ENCODE results near the gene ELL.
A peak's percentile ranks its signal among the peaks of the same experiment; 100 is the strongest.

Gene ELL

DNA sequence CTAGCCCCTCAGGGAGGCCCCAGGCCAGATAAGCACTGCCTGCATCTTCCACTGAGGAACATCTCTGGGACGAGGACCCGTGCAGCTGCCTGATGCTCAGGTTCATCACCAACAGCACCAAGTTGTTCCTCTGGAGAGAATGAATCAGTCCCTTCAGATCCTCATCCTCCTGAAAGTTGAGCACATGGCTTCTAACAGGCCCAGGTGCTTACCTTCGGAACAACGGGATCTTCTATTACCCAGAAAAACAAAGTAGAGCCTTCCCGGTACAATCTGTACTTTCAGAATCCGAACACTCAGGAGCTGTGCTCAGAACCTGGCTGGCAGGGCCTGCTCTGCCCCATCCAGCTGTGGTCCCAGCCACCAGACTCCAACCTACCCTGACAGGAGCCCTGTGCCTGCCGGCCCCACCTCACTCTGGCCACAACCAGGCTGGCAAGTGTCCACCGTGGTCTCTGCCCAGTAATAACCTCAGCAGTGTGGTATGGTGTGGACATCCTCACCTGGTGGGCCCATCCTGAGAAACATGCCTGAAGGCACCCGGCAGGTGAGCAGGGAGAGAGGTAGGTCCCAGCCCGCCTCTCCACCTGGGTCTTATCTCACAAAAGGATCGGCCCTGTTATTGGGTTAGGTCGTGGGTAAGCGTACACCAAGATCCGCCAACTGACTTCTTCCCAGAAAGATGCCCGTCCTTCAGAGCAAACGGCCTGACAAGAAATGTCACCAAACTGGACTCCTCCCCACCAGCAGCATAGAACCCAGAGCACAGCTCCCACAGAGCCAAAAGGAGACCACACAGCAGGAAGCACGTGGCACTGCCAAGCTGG is 34.1 kb downstream of the ELL start:
- no peak for DNase-seq

DNA sequence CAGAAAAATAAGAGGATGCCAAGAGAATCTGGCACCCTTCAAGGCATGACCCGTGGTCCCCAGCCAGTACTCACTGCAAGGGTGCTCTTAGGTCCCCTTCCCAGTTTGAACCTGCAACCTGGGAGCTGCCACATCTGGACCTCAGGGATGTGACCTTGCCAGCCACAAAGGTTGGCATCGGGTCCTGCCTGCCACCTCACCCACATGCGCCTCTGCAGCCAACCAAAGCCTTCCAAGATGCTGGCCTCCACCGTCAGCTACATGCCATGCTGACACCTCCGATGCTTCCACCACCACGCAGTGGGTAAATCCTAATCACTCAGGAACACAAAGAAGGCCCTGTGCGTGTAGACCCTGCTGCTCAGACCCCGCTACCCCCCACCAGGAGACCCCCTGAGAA is 35.1 kb downstream of the ELL start:
- DNase-seq = no peak

- DNase-seq = no peak
Measured at GRCh38 chr19:18484992-18485391, 36.9 kb downstream of the ELL start.

GRCh38 chr19:18483119-18483890 is 38.6 kb downstream of the ELL start:
- DNase-seq = no peak

DNA sequence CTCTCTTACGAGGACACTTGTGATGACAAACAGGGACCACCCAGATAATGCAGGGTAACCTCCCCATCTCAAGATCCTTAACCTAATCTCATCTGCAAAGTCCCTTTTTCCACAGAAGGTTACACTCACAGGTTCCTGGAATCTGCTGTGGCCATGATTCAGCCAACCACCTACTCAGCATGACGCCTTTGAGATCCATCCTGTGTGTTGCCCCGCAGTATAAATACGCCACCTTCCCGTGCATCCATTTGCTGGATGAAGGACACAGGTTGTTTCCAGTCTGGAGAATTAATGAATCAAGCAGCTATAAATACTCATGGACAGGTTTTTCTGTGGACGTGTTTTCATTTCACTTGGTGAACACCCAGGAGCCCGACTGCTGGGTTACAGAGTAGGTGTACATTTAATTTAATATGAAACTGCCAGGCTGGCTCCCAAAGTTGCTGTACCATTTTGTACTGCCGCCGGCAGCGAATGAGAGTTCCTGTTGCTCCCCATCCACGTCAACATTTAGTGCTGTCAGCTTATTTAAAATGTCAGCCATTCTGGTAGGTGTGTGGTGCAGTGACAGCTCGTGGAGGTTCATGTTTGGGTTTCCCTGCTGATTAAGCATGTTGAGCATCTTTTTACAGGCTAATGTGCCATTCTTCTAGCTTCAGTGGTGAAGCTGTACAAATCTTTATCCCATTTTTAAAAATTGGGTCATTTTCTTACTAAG is 40.2 kb downstream of the ELL start:
- DNase-seq = no peak

- no peak for DNase-seq
Measured at GRCh38 chr19:18480006-18480691, 41.7 kb downstream of the ELL start.

GRCh38 chr19:18478545-18479311 is 43.1 kb downstream of the ELL start:
- peak; percentile 31 for DNase-seq

DNA sequence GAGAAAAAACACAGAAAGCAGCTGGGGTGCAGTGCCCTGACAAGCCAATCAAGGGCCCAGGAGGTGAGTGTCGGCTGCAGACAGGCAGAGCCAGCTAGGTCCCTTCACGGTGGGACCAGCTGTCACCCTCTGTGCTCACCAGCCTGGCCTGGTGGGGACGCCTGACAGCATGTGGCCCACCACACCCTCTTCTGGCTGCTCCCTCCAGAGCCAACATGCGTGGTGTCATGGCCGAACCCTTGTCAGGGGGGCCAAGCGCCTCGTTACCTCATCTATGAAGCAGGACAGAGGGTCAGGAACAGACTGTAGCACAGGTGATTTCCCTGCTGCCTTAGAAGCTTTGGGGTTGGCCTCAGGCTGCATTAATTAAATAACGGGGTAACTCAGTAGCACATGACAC is 43.9 kb downstream of the ELL start:
- no peak for DNase-seq

- DNase-seq = no peak
Measured at GRCh38 chr19:18477042-18477779, 44.7 kb downstream of the ELL start.

- DNase-seq = no peak
Measured at GRCh38 chr19:18476507-18477041, 45.3 kb downstream of the ELL start.

GRCh38 chr19:18475762-18476331 is 46.0 kb downstream of the ELL start:
- no peak for DNase-seq

DNA sequence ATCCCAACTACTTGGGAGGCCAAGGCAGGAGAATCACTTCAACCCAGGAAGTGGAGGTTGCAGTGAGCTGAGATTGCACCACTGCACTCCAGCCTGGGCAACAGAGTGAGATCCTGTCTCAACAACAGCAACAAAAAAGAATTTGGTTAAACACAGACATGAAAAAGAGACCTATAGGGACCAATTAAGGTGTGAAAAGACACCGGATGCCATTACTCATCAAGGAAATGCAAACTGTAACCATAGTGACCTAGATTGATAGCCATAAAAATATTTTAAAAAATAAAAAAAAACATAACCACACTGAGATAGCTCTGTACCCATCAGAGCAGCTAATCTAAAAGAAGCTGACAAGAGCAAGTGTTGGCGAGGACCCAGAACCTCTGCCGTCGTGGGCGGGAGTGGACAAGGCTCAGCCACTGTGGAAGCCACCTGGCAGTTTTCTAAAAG is 46.8 kb downstream of the ELL start:
- DNase-seq = no peak

DNA sequence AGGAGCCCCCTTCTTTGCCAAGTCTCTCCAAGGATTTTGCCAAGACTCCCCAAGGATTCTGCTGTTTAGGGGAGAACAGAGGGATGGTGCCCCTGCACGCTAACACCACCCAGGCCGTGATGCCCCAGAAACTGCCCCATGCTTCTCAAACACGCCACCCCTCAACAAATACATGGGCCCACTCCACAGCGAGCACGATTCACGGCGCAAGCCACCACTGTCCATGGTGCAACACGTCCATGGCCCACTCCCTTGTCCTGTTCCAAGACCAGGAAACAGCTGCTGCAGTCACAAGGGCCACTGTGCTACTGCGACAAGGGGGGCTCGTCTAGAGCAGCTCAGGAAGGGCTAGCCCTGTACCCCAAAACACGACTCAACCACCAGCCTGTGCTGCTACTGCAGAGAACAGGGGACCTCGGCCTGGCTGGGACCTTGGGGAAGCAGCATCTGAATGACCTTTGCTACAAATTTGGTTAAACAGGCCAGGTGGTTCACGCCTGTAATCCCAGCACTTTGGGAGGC is 47.4 kb downstream of the ELL start:
- DNase-seq = no peak

DNA sequence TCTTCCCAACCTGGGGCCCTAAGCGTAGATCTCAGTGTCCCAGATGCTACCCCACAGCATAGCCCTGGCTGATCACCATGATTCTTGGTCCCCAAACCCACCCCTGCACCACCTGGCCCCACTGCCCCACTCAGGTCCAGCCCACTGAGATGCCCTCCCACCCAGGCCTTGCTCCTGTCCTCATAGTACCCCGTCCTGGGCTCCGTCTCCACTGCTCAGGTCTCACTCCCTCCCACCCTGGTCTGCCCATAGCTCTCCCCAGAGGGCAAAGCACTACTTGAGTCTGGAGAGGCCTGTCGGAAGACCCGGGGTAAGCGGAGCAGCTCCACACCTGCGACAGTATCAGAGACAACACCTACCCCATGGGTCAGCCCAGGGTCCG is 48.2 kb downstream of the ELL start:
- no peak for DNase-seq

DNA sequence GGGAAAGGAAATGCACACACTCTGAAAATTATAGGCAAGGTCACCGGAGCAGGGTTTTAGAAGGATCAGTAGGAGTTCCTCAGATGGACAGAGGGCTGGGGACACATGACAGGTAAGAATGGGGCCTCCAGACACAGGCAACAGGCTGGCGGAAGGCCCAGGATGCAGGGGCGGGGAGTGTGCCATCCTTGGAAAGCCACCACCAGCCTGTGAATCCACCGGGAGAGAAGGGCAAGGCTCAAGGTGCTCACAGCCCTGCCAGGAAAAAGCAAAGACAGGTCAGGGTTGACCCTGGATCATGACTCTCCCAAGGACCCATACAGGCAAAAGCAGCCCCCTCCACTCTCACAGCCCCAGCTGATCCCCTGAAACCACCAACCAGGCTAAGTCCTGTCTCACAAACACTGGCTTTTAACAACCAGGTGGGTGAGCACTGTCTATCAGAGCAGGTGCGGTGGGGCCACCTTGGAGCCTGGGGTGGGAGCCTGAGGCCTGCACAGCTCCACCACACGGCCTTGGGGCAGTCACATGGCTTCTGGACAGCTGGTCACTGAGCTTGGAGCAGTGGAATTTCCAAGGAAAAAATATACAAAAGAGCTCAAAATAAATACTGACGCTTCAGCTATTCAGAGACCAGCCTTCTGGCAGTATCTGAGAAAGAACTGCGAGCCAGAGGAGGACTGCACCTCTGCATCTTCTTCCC is 48.7 kb downstream of the ELL start:
- no peak for DNase-seq

DNA sequence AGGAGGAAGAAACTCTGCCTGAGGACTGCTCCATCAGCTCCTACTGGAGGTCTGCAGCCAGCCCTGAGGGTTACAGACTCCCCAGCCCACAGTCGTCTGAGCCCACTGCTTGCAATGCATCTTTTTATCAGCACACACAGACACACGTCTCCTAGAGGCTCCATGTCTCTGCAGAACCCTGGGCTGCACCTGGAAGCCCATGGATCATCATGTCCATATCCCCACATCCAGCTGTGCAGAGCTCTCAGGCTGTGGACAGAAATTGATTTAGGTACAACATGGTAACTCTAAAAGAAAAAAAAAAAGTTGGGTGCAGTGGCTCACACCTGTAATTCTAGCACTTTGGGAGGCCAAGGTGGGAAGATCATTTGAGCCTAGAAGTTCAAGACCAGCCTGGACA is 51.1 kb downstream of the ELL start:
- no peak for DNase-seq

- DNase-seq = peak; percentile 38
Measured at GRCh38 chr19:18469069-18469846, 52.6 kb downstream of the ELL start.

- no peak for DNase-seq
Measured at GRCh38 chr19:18468517-18468916, 53.4 kb downstream of the ELL start.

DNA sequence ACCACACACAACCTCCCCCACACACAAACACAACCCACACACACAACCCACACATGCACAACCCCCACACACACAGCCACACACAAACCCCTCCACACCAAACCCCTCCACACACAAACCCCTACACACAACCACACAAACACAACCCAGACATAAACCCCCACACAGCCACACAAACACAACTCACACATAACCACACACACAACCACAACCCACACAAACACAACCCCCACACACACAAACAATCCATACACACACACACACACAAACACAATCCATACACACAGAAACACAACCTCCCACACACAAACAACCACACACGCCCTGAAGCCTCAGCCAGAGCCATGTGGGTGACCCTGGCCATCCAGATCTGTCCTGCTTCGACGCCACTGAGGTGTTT is 53.9 kb downstream of the ELL start:
- no peak for DNase-seq

Data from activated effector memory CD4-positive, alpha-beta T cell treated with Interleukin-2 at 50 U/mL for 16 hours (primary cell).